Right kidney (tissue), 1 donor: ENCODE measurements around the gene CLDN5.
A peak's percentile ranks its signal among the peaks of the same experiment; 100 is the strongest.

Experiments
- DNase-seq: peaks from one replicate; pipeline ENCODE4 v3.0.0-alpha.2; 2016

CLDN5 gene

GRCh38 chr22:19506212-19506611 lies 18.0 kb downstream of the CLDN5 start:
- no peak for DNase-seq

DNA sequence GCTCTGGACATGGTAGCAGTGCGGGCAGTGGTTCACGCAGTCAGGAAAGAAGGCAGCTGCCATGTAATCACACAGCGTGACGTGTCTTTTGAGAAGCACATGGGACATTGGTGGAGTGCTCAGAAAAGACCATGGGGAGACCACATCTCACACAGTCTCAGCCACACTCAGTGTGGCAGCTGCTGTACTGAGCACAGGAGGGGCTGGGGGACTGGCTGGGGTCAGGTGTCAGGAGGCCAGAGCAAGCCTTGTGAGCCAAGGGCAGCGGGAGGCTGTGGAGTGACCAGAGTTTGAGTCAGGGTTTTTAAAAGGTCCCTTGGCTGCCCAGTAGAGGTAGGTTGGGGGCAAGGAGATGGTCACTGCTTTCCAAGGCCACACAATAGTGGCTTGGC lies 18.5 kb downstream of the CLDN5 start:
- DNase-seq = no peak

GRCh38 chr22:19504900-19505734 lies 19.1 kb downstream of the CLDN5 start:
- DNase-seq = no peak

- DNase-seq = no peak
Measured at GRCh38 chr22:19503869-19504268, 20.3 kb downstream of the CLDN5 start.

DNA sequence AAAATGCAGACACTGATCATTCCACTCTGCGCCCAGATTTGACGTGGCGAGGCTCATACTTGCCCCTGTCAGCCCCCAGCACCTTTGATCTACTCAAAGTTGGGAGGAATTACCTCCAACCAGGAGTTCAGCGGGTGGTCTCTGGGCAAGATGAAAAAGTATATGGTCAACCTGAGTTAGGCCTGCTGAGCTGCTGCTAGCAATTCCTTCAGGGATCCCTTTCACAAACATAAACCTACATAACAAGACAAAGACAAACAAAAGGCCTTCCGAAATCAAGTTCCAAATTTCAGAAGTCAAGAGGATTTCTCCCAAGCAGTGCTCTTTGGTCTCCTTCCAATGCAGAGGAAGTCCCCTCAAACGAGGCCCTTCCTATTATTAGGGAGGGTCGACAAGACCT lies 20.8 kb downstream of the CLDN5 start:
- no peak for DNase-seq

DNA sequence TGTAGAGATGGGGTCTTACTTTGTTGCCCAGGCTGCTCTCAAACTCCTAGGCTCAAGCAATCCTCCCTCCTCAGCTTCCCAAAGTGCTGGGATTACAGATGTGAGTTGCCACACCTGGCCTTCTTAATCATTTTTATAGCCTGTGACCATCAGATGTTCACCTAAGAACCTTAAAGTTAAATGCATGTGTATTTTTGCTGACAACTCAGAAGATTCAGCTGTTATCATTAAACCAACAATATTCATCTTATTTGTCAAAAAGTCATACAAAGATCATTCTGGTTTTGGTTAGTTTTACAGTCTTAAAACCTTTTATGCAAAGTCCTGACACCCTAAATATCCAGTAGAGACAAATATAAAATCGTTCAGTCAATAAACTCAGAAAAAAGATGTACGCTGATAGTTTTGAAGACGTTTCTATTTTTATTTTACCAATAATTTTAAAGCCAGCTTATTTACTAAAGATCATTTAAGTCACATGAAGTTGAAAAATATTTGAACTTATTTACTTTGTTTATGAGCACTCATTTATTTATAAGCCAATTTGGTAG lies 22.2 kb downstream of the CLDN5 start:
- no peak for DNase-seq

DNA sequence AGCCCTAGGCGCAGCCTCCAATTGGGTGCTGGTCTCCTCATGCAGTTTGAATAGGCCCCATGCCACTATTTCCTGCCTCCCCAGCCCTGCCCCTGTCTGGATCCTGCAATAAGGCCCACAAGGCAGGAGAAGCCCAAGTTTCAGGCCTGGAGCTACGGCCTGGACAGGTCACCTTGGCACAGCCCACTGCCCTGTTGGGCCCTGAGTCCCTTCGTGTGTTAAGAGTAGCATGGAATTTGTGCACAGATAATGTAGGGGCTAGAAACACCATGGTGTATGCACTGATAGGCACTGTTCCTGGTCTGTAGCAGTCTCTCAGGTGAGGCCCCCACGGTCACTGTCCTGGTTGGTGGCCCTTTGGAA lies 24.3 kb downstream of the CLDN5 start:
- DNase-seq = no peak

DNA sequence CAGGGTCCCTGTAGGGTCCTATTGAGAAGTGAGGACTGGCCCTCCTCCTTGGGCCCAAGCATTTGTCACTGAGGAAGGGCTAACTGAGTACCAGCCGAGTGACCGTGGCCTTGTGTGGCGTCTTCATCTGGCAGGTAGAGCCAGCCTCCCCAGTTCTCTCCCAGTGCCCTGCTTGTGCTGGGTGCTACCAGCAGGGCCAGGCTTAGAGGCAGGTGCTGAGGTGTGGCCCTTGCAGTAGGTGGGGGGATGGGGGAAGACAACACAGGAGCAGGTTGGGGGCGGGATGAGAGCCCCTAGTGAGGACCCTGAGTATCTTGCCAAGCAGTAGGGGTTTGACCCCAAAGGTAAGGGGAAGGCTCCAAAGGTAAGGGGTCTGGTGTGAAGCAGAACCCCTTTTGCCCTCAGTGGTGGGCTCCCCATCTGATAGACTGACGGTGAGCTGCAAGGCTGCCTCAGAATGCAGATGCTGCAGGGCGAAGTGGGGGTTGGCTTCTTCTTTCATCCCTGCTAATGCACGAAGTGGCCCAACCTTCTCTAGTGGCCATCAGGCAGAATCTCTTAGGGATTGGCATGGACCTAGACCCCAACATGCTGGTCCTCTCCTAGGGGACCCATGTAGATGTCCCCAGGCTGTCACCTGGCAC lies 24.9 kb downstream of the CLDN5 start:
- no peak for DNase-seq

DNA sequence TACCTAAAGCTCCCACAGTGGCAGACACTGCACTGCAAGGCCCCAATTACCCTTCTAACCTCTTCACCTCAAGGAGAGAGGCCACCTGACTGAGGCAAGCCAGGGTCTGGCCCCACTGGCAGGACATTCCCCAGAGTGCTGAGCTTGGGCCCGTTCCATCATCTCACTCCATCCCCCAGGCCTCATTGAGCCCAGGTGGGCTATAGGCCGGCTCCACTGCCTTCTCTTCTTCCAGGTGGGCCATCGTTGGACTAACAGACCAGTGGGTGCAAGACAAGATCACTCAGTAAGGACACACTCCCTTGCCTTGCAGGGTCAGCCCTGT lies 25.4 kb downstream of the CLDN5 start:
- DNase-seq = no peak

DNA sequence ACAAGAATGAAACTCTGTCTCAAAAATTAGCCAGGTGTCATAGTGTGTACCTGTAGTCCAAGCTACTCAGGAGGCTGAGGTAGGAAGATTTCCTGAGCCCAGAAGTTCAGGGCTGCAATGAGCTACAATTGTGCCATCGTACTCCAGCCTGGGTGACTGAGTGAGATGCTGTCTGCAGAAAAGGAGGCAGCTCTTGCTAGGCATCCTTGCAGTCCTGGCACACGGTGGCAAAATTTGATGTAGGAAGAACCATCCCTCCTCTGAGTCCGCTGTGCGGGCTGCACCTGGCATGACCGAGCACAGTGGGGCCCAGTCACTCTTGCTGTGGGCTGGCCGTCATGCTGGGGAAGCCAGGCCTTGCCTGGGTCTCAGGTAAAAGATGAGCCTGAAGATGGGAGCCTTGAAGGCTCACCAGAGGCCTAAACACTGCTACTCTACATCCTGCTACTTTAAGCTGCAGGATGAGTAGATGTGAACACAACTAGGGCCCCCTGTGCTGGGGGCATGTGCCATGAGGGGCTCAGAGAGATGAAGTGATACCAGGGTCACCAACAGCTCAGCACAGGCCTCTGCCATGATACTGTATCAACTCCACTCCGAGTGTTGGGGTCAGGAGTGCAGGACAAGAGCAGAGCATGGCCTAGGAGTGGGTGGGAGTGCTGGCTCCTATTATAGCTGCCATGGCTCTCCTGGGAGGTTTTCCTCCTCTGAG lies 25.9 kb downstream of the CLDN5 start:
- no peak for DNase-seq

DNA sequence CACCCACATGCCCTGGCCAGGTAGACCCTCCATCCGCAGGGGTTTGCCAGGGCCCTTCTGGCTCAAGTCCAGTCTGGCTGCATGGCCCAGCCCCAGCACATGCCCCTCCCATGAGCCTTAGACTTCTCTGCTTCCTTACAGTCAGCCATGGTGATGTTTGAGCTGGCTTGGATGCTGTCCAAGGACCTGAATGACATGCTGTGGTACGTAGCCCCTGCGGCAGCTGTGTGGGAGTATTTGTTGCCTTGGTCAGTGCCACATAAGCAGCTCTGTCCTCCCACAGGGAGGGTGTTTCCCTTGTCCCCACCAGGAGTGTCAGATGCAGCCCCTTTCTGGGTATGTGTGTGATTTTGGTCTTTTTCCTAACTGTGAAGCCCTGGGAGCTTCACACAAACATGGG lies 27.0 kb downstream of the CLDN5 start:
- DNase-seq = peak; percentile 18

DNA sequence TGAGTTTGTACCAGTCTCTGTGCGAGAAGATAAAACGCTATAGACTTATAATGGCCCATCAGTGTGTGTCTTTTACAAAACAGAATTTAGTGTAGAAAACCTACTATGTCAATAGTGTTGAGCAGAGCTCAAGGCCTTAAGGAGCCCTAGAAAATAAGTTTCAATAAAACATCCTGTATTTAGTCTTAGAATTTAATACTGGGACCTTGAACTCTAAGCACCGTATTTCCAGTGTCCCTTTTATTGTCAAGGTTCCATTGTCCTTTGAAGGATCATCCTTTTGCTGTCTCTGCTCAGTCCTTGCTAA lies 27.9 kb downstream of the CLDN5 start:
- no peak for DNase-seq

GRCh38 chr22:19495562-19496323 lies 28.5 kb downstream of the CLDN5 start:
- DNase-seq = no peak

DNA sequence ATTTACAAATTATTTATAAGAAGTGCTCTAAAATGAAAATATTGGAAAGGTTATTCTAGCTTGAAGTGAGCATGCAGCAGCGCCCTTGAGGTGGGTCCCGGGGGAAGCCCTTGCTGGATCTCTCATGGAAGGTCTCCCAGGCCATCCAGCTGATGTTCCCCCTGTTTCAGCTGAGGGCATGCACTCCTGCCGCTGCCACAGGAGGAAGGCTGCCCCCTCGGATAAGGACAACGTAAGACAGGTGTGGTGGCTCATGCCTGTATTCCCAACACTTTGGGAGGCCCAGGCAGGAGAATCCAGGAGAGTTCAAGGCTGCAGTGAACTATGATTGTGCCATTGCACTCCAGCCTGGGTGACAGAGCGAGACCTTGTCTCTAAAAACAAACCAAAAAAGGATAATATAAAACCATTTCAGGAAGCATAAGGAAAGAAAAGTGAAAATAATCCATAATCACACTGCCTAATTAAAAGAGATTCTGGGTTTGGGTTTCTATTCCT lies 29.5 kb downstream of the CLDN5 start:
- no peak for DNase-seq

- DNase-seq = no peak
Measured at GRCh38 chr22:19494001-19494560, 30.1 kb downstream of the CLDN5 start.

- no peak for DNase-seq
Measured at GRCh38 chr22:19492504-19493174, 31.6 kb downstream of the CLDN5 start.

- no peak for DNase-seq
Measured at GRCh38 chr22:19490628-19491230, 33.5 kb downstream of the CLDN5 start.

DNA sequence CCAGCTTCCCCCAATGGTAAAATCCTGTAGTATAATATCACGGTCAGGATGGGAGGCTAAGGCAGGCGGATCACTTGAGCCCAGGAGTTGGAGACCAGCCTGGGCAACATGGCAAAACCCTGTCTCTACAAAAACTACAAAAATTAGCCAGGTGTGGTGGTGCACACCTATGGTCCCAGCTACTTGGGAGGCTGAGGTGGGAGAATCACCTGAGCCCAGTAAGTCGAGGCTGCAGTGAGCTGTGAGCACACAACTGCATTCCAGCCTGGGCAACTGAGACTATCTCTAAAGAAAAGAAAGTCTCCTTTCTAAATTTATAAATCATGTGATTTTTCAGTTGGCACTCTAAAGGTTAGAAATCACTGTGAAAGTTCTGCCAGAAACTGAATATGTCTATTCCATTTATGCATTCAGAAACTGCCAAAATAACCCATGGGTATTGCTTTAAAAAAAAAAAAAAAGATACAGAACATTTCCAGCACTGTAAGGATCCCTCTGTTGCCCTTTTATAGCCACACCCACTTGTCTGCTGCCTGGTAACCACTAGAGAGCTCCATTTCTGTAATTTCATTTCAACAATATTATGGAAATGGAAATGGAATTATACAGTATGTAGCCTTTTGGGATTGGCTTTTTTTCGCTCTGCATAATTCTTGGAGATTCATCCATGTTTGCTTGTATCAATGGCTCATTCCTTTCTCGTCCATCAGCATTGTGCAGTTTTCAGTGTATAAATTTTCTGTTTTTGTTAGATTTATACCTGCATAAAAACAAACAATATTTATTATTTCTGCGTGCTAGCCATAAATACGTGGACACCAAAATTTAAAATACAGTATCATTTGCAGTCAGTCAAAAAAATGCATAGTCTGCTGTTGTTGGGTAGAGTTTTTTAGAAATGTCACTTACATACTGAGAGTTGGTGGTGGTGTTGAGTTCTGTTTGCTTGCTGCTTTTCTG lies 35.0 kb downstream of the CLDN5 start:
- no peak for DNase-seq

DNA sequence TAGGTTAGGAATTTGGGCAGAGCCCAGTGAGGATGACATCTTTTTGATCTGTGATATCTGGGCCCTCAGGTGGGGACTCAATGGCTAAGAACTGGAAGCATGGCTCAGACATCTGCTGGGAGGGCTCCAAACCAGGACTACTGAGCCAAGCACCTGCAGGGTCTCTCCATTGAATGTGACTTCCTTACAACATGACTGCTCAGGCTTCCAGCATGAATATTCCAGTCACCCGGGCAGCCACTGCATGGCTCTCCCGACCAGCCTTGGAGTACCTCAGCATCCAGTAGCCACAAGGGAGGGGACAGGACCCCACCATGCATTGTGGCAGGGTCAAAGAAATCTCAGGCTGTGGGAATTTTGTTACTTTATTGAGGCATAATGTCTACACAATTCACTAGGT lies 35.9 kb downstream of the CLDN5 start:
- DNase-seq = no peak
